GM13977 (cell line): ENCODE data around the gene LAMC3.

Experiments used
- DNase-seq: peaks from one replicate; pipeline ENCODE4 v3.0.0; 2012; ENCODE audit warnings: low spot score
- in situ Hi-C: fragments of 300-500 bp; cut with MboI; formaldehyde crosslinking; loops from one replicate; pipeline ENCODE4 v1.12.0; 2022; ENCODE audit warnings: low sequenced_read_pairs, low pct_unique_long_range_greater_than_20kb, mixed read lengths, inconsistent platforms; ENCODE audit not compliant: unreplicated experiment
- TF ChIP-seq, protein P1 (sequence below): IDR thresholded peaks from 2 replicates; pipeline ENCODE4 v1.5.1; 2012; ENCODE audit warnings: mild to moderate bottlenecking, control low read depth; ENCODE audit not compliant: insufficient read depth; ENCODE audit errors: extremely low read depth, missing control alignments

Gene LAMC3

DNA sequence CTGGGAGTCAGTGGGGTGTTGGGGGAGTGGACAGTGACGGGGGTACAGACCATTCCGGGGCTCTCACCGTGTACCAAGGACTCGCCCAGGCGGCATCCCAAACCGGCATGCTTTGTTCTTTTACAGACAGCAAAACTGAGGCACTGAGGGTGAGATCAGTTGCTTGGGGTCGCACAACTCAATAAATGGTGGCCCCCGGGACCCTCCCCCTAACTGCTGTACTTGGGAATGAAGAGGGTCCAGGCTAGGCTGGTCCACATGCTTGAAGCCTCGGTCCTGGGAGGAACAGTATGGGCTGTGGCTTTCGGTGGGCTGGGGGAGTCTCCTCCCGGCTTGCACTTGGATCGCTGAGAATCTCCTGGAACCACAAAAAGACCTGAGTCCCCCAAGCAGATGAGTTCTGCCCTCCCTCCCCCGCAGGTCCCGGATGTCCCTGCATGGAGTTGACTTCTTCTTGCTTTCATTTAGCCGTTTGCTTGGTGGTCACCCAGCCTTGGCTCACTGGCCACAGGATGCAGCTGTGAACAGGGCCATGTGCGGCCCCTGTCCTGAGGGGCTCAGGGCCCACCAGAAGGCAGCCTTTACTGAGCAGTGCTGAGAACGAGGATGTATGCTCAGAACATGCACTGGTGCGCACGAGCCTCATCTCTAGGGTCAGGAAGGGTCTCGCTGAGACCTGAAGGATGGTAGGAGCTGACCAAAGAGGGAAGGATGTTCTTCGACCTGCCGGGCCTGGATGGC is 4.2 kb downstream of the LAMC3 start:
- TF ChIP-seq, protein P1, sequence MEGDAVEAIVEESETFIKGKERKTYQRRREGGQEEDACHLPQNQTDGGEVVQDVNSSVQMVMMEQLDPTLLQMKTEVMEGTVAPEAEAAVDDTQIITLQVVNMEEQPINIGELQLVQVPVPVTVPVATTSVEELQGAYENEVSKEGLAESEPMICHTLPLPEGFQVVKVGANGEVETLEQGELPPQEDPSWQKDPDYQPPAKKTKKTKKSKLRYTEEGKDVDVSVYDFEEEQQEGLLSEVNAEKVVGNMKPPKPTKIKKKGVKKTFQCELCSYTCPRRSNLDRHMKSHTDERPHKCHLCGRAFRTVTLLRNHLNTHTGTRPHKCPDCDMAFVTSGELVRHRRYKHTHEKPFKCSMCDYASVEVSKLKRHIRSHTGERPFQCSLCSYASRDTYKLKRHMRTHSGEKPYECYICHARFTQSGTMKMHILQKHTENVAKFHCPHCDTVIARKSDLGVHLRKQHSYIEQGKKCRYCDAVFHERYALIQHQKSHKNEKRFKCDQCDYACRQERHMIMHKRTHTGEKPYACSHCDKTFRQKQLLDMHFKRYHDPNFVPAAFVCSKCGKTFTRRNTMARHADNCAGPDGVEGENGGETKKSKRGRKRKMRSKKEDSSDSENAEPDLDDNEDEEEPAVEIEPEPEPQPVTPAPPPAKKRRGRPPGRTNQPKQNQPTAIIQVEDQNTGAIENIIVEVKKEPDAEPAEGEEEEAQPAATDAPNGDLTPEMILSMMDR = no peak
- in situ Hi-C loops = no loop called here
- DNase-seq = no peak

DNA sequence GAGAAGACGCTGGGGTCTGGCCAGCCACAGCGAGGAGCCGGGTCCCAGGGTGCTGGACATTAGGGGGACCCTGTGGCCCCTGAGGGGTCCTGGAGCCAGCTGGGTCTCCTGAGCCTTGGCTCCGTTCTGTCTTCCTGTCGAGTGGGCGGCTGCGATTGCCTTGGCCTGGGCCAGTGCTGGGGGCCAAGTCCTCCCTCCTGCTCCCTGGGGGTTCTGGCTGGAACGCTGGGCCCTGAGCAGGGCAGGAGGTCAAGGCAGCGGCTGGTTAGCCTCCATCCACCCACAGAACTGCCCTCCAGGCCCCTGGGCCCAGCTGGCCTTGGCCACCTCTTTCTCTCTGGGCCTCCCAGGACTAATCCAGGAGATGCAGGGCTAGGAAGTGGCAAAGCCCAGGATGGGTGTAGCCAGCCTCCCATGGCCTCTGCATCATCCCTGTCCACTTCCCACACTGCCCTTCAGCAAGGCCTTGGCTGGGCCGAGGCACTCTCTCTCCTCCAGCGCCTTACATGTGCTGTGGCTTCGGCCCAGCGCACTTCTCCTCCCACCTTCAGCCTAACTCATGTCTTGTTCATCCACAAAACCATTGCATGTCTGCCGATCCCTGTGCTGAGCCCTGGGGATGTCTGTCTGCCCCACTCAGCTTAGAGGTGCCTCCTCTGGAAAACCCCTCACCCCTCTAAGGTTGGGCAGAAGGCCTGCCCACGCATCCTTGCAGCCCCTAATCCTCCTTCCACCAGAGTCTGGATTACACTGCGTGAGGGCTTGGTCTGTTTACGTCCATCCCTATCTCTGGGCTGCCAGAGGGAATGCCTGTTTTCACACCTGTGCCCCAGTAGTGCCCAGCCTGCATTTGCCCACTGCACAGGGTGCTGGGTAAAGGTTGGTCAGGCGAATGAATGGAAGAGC is 5.0 kb downstream of the LAMC3 start:
- in situ Hi-C loops = no loop called here
- TF ChIP-seq, protein P1 = no peak
- DNase-seq = no peak

DNA sequence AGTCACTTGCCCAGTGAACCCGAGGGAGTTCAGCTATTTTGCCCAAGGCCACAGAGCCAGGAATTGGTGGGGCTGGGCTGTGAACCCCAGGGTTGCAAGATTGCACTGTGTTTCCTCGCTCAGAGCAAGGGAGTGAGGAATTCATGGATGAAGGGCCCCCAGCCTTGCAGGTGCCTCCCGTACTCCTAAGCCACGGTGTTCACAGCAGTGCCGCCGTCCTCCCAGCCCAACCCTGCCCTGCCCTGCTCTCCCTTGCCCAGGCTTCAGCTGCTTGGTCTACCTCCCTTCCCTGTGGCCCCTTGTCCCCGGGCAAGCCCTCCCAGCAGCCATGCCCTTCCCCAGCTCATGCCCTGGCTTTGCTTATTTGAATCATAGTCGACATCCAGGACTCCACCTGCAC is 6.1 kb downstream of the LAMC3 start:
- DNase-seq = no peak
- TF ChIP-seq, protein P1 = no peak
- in situ Hi-C loops = no loop called here

DNA sequence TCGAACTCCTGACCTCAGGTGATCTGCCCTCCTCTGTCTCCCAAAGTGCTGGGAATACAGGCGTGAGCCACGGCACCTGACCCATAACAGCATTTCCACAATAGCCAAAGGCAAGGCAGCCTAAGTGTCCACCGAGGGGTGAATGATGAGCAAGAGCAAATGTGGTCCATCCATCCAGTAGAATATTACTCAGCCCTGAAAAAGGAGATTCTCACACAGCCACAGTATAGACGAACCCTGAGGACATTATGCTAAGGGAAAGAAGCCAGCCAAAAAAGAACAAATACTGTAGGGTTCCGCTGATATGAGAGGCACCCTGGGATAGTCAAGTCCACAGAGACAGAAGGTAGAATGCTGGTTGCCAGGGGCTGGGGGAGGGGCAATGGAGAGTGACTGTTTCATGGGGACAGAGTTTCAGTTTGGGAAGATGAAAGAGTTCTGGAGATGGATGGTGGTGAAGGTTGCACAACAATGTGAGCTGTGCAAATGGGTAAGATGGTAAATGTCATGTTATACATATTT is 7.0 kb downstream of the LAMC3 start:
- DNase-seq = no peak
- TF ChIP-seq, protein P1 = no peak
- in situ Hi-C loops = no loop called here

DNA sequence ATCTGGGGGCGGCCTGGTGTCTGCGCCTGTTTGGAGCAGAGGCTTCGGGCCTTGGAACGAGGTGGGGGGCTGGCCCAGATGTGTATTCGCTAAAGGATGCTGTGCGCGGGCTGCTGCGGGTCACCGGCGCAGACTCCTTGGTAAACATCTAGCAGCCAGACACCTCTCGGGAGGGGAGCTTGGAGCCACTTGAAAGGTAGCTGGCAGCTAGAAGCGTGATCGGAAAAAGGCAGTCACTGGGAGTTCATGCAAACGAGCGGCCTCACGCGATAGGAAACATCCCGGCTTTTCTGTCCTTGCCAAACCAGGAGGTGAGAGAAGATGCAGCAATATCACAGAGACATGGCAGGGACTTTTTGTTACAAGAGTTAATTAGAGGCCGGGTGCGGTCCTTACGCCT is 8.1 kb downstream of the LAMC3 start:
- no peak for DNase-seq
- in situ Hi-C loops = no loop called here
- TF ChIP-seq, protein P1 = no peak

DNA sequence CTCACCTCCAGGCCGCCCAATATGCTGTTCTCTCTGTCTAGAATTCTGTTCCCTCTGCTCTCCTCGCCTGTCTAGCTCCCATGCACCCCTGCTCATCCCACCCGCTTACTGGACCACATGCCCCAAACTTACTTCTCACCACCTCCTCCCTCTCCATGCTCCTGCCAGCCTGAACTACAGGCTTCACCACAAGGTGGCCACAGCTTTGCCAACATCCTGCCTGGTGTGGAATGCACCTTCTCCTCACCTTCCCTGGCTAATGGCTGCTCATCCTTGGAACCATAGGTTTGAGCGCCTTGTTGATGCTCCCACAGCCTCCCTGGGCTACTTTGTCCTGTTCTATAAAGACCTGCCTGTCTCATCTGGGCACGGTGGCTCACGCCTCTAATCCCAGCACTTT is 9.6 kb downstream of the LAMC3 start:
- TF ChIP-seq, protein P1 = peak; percentile 9
- DNase-seq = no peak
- in situ Hi-C loops = no loop called here
